ENCODE results near the gene YIPF2.

Gene YIPF2

GRCh38 chr19:10936661-10937084, 8.2 kb upstream of the YIPF2 start:
- DNase-seq (ENCODE audit: low spot score), result peak; percentile 75

DNA sequence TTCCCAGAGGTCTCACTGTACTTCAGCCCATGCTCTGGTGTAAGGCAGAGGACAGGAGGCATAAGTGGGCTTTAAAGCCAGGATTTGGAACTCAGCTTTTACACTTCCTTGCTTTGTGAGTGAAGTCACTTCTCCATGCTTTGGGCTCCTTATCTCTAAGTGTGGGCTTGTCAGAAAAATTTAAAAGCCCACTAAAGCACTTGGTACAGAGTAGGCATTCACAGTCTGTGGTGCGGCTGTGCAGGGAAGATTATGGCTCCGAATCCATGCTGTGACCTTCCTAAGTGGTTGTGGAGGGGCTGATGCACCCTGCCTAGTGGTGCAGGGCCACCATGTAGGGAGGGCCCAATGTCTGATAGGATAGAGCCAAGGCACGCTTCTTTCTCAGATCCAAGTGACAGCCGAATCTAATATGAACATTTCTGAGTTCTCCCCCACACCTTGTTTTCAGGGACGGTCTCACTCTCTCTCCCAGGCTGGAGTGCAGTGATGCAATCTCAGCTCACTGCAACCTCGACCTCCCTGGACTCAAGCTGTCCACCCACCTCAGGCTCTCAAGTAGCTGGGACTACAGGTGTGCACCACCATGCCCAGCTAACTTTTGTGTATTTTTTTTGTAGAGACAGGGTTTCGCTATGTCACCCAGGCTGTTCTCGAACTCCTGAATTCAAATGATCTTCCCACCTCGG, 7.1 kb upstream of the YIPF2 start:
- DNase-seq (ENCODE audit: low spot score), result no peak

DNA sequence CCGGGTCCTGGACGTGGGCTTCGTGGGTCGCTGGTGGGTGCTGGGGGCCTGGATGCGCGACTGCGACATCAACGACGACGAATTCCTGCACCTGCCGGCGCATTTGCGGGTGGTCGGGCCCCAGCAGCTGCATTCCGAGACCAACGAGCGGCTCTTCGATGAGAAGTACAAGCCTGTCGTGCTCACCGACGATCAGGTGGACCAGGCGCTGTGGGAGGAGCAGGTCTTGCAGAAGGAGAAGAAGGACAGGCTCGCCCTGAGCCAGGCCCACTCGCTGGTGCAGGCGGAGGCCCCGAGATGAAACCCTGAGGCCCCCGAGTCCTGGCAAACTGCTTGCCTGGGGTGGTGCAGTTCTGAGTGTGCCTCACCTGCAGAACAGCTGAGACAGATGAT, 959 bp upstream of the YIPF2 start:
- DNase-seq (ENCODE audit: low spot score), result no peak

- DNase-seq (ENCODE audit: low spot score), result no peak
These were observed 493 bp downstream of the YIPF2 start for GRCh38 chr19:10927730-10928562.

GRCh38 chr19:10924597-10924996, 3.8 kb downstream of the YIPF2 start:
- no peak for DNase-seq (ENCODE audit: low spot score)

- no peak for DNase-seq (ENCODE audit: low spot score)
These were observed 5.0 kb downstream of the YIPF2 start for GRCh38 chr19:10923260-10924112.

GRCh38 chr19:10922638-10923014, 5.8 kb downstream of the YIPF2 start:
- no peak for DNase-seq (ENCODE audit: low spot score)

DNA sequence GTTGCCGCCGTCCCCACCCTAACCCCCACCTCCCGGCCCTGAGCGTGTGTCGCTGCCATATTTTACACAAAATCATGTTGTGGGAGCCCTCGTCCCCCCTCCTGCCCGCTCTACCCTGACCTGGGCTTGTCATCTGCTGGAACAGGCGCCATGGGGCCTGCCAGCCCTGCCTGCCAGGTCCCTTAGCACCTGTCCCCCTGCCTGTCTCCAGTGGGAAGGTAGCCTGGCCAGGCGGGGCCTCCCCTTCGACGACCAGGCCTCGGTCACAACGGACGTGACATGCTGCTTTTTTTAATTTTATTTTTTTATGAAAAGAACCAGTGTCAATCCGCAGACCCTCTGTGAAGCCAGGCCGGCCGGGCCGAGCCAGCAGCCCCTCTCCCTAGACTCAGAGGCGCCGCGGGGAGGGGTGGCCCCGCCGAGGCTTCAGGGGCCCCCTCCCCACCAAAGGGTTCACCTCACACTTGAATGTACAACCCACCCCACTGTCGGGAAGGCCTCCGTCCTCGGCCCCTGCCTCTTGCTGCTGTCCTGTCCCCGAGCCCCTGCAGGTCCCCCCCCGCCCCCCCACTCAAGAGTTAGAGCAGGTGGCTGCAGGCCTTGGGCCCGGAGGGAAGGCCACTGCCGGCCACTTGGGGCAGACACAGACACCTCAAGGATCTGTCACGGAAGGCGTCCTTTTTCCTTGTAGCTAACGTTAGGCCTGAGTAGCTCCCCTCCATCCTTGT, 6.4 kb downstream of the YIPF2 start:
- no peak for DNase-seq (ENCODE audit: low spot score)

DNA sequence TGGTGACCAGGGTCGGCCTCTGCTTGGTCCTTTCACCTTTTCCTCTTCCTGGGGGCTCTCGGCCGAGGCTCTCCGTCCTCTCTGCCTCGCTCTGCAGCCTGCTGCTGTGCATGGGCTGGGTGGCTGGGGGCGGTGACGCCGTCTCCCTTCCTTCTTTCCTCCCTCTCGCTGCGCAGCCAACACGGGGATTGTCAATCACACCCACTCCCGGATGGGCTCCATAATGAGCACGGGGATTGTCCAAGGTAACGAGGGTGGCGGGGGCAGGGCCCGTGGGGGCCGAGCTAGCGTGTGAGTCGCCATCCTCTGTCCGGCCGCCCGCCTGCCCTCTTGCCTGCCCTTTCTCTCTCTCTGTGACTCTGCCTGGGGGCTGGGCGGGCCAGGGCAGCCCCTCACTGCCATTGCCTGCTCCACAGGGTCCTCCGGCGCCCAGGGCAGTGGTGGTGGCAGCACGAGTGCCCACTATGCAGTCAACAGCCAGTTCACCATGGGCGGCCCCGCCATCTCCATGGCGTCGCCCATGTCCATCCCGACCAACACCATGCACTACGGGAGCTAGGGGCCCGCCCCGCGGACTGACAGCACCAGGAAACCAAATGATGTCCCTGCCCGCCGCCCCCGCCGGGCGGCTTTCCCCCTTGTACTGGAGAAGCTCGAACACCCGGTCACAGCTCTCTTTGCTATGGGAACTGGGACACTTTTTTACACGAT, 7.1 kb downstream of the YIPF2 start:
- no peak for DNase-seq (ENCODE audit: low spot score)

DNA sequence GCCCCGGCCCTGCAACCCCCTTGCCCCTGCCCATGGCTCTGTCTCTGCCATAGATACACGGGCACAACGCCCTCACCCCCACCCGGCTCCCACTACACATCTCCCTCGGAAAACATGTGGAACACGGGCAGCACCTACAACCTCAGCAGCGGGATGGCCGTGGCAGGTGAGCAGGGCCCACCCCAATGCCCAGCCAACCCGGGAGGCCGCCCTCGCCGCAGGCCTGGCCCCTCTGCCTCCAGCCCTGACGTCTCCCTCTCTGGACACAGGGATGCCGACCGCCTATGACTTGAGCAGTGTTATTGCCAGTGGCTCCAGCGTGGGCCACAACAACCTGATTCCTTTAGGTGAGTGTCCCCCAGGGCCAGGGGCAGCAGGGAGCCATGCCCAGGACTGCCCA, 7.7 kb downstream of the YIPF2 start:
- DNase-seq (ENCODE audit: low spot score), result no peak

- DNase-seq (ENCODE audit: low spot score), result no peak
These were observed 8.2 kb downstream of the YIPF2 start for GRCh38 chr19:10920288-10920655.

DNA sequence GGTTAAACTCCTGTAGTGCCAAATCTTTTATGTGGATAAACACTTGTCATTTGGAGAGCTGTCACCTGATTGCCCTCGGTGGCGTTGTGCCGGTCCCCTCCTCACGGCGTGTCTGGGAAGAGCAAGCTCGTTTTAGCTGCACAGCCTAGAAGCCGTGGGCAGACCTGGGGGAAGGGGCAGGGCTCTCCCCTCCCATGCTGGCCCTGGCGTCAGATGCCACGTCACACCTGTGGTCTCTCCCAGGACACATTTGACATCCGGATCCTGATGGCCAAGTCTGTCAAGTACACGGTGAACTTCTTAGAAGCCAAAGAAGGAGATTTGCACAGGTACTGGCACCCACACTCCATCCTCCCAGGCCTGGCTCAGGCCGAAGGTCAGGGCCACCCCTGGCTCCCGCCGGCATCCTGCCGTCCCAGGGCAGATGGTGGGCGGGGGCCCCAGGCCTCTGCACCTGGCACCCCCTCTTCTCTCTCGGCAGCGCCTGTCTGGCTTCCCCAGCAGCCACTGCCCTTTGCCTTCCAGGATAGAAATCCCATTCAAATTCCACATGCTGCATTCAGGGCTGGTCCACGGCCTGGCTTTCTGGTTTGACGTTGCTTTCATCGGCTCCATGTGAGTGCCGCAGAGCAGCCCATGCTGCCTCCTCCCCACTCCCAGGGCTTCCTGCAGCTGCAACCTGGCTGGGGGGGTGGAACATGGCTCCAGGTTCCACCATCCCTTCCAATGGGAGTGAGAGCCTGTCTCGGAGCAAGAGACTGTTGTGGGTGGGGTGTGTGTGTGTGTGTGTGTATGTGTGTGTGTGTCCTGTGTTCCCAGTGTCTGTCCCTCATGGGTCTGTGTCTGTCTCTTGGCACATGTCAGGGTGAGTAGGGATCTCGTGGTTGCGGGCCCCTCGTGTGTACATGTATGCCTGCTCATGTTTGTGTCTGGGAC, 8.8 kb downstream of the YIPF2 start:
- no peak for DNase-seq (ENCODE audit: low spot score)

GRCh38 chr19:10918359-10918758, 10.1 kb downstream of the YIPF2 start:
- no peak for DNase-seq (ENCODE audit: low spot score)

DNA sequence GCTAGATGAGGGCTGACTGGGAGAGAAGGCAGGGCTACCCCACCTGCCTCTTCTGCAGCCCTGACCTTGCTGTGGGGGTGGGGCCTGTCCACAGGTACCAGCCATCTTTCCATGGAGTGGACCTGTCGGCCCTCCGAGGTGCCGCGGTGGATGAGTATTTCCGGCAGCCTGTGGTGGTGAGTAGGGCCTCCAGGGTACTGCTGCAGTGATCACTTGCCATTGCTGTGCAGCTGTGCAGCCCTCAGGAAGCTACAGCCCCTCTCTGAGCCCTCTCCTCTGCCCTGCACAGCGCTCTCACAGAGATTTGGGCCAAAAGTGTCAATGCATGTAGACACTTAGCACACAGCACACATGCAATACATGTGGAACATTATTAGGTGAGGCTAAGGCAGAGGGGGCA, 11.8 kb downstream of the YIPF2 start:
- no peak for DNase-seq (ENCODE audit: low spot score)

GRCh38 chr19:10915130-10916091, 13.0 kb downstream of the YIPF2 start:
- no peak for DNase-seq (ENCODE audit: low spot score)

GRCh38 chr19:10913716-10914340, 14.6 kb downstream of the YIPF2 start:
- DNase-seq (ENCODE audit: low spot score), result no peak

DNA sequence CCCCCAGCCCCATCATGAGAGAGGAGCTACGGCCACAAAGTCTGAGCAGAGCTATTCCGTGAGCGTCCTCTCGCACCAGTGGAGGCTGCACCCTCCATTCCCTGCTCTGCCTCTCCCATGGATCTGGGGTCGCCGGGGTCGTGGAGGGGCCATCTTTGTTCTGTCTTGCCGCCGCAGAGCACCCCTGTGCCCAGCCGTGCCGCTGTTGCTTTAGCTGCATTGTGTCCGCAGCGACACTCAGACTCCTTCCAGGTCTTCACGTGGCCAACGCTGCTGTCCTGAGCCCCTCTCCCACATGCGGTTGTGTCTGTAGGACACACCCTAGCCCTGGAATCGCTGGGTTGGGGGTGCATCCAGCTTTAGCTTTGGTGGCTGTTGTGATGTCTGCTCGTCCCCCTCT, 15.8 kb downstream of the YIPF2 start:
- no peak for DNase-seq (ENCODE audit: low spot score)

DNA sequence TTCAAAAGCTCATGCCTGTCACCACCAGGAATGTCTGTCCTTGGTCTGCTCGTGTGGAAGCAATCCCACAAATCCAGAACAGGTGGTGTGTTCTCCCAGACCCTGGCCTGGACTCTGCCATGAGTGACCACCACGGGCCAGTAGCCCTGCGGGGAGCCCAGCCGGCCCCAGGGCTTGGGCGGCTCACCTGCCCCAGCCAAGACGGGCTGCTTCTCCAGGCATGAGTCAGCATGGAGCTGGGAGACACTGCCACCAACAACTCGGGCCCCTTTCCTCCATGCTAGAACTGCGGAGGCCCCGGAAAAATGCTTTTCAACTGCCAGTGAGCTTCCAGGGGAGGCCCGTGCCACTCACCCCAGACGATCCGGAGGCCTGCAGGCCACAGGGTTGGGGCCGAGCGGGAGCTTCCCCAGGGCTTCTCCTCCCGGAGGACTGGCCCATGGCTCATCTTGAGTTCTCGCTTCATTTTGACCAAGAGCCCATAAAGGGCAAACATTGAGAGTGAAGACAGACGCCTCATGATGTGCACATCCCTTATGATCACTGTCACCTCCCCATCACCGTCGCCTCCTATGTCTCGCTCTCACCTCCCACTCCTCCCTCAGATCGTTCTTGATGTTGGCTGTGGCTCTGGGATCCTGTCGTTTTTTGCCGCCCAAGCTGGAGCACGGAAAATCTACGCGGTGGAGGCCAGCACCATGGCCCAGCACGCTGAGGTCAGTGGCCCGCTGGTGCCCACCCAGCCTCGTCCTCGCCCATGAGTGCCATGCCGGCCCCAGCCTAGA, 16.7 kb downstream of the YIPF2 start:
- no peak for DNase-seq (ENCODE audit: low spot score)

All from ecto neural progenitor cell (in vitro differentiated cells).